ENCODE results near the gene STOM. TPM values are rescaled to one million over a fixed set of nuclear protein-coding genes. Genes with fewer than 3 reads are reported as not detected.

STOM gene
- total and polyA plus RNA-seq, 2 of the 8 experiments (the other 6 are each of a cell fraction or from before 2014, with no cell fraction given), result 25.2 to 60.4 TPM

DNA sequence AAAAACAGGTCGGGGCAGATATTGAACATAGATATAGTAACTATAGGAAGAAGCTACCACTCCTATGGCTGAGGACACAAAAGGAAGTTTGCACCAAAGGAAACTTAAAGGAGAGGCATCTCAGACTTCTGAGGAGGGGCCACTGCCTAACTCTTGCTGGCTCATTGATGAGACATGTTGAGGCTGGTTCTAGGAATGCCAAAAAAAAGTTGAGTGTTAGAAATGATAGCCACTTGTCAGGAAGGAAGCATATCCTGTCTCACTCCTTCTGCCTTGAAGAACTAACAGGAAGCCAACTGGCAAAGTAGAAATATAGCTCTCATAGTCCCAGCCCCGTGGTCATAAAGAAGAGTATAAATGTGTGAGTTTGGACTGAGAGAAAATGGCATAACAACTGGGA lies 23.3 kb upstream of the STOM start:
- no peak overlapping the region for H3K56ac ChIP-seq (replicated peaks; ENCODE audit: insufficient read length, low read depth, low read length)
- H3K79me1 ChIP-seq (ENCODE audit: low read depth, low read length), result no peaks in the 10 kb centered on the region
- H4K5ac ChIP-seq (ENCODE audit: insufficient read length, low read depth, low read length), result no peak overlapping the region
- H3K4ac ChIP-seq (replicated peaks; ENCODE audit: insufficient read length, low read depth, low read length), result no peak overlapping the region
- no peak overlapping the region for H3K18ac ChIP-seq (ENCODE audit: extremely low read depth, low read length)
- 97% methylated on average over 2 of the region's 2 CpGs; no CpG with 5 or more reads in 1 of the 2 experiments for WGBS, 2 experiments (ENCODE audit: extremely low coverage in 1 of 2, insufficient coverage in 1 of 2, insufficient read length in 1 of 2, insufficient replicate concordance in 2 of 2, low coverage in 1 of 2, low lambda C conversion rate in 2 of 2, missing lambda C conversion rate in 1 of 2)
- DNase-seq (ENCODE audit: low read depth in 1 of 2, low spot score in 2 of 2), result no peak
- no peak overlapping the region for H4K8ac ChIP-seq (ENCODE audit: extremely low read depth, insufficient read depth, low read length)
- ChIA-PET CTCF (ENCODE audit: partially characterized antibody) (interaction anchor here (1.0 to 2.2 kb wide), 10 partner anchors 8 to 180 kb away, joined by 3 to 12 read pairs (median 4); no protein-coding TSS in a partner anchor), POLR2A (ENCODE audit: partially characterized antibody) (no interaction called here)
- no peak overlapping the region for H2BK120ac ChIP-seq (replicated peaks; ENCODE audit: low read depth, low read length)
- no peak overlapping the region for H4K91ac ChIP-seq (replicated peaks; ENCODE audit: insufficient read length, low read length)
- no peak overlapping the region for H3K9ac ChIP-seq (replicated peaks in 1 of 4; ENCODE audit: extremely low read depth in 1 of 4, low read depth in 3 of 4, low read length in 3 of 4)
- H2BK12ac ChIP-seq (ENCODE audit: low read depth, low read length), result no peak overlapping the region
- H3K36me3 ChIP-seq (ENCODE audit: control insufficient read depth in 2 of 4, insufficient read depth in 4 of 4, low read length in 3 of 4), result no peaks in the 10 kb centered on the region
- no peaks in the 10 kb centered on the region for H3K9me3 ChIP-seq (ENCODE audit: insufficient read depth in 2 of 2, low read depth in 1 of 2, low read length in 1 of 2)
- H2BK15ac ChIP-seq (ENCODE audit: low read length), result no peak overlapping the region
- no peak overlapping the region for H3K4me2 ChIP-seq (ENCODE audit: insufficient read depth in 1 of 2, low read depth in 2 of 2, low read length in 2 of 2)
- no peak overlapping the region for H2BK20ac ChIP-seq (ENCODE audit: low read length)
- peaks cover 0 to 4% (median 0%) of the 10 kb centered on the region in 4 experiments; a peak in 2 of 7 replicates for H3K4me1 ChIP-seq (replicated peaks in 1 of 4; ENCODE audit: control insufficient read depth in 3 of 4, insufficient read depth in 4 of 4, low read length in 3 of 4)
- no peak overlapping the region for H2AFZ ChIP-seq (ENCODE audit: low read length)
- no peak for FAIRE-seq
- no peak overlapping the region for H2BK5ac ChIP-seq (ENCODE audit: low read depth, low read length)
- no peak overlapping the region for H2AK5ac ChIP-seq (ENCODE audit: low read depth, low read length)
- no peaks in the 10 kb centered on the region for H3K79me2 ChIP-seq (ENCODE audit: control insufficient read depth in 1 of 2, insufficient read depth in 2 of 2, low read length in 2 of 2)
- no peak overlapping the region for H3K4me3 ChIP-seq (ENCODE audit: extremely low read depth in 1 of 4, insufficient read depth in 2 of 4, low read depth in 3 of 4, low read length in 4 of 4)
- H3K27me3 ChIP-seq (replicated peaks in 1 of 4; ENCODE audit: control insufficient read depth in 3 of 4, extremely low read depth in 1 of 4, insufficient read depth in 3 of 4, low read length in 3 of 4), result no peaks in the 10 kb centered on the region
- H3K23ac ChIP-seq (ENCODE audit: insufficient read length), result no peak overlapping the region
- no peaks in the 10 kb centered on the region for H3K23me2 ChIP-seq (ENCODE audit: low read depth, low read length)
- no peaks in the 10 kb centered on the region for H4K20me1 ChIP-seq (replicated peaks in 1 of 2; ENCODE audit: control insufficient read depth in 1 of 2, insufficient read depth in 2 of 2, low read length in 2 of 2)
- no peak overlapping the region for H3K14ac ChIP-seq (ENCODE audit: insufficient read length)
- H3K27ac ChIP-seq (ENCODE audit: low read depth, low read length), result no peak overlapping the region
- TF ChIP-seq EP300 (IDR thresholded peaks at IDR 0.05; ENCODE audit: borderline replicate concordance in 1 of 2, low read depth in 2 of 2, low read length in 2 of 2) (no peak), BRCA1 (IDR thresholded peaks at IDR 0.05; ENCODE audit: low read depth, low read length) (no peak), JUND (IDR thresholded peaks at IDR 0.05; ENCODE audit: low read length) (no peak), TAF7 (optimal IDR thresholded peaks at IDR 0.05; ENCODE audit: borderline replicate concordance, low read depth, low read length) (no peak), RNF2 (IDR thresholded peaks at IDR 0.05; ENCODE audit: borderline replicate concordance, low read depth, low read length, missing control alignments, poor library complexity, severe bottlenecking) (no peak), SUZ12 (IDR thresholded peaks at IDR 0.05; ENCODE audit: low read length) (no peak), NANOG (IDR thresholded peaks at IDR 0.05; ENCODE audit: insufficient read depth, low read depth, low read length, poor library complexity, severe bottlenecking) (no peak), RXRA (IDR thresholded peaks at IDR 0.05; ENCODE audit: insufficient read depth, low read depth, low read length) (no peak), SP1 (IDR thresholded peaks at IDR 0.05; ENCODE audit: low read depth, low read length) (no peak), ASH2L (IDR thresholded peaks at IDR 0.05; ENCODE audit: low read length) (no peak), SRF (IDR thresholded peaks at IDR 0.05; ENCODE audit: low read depth, low read length) (no peak)
- TF ChIP-seq, protein P1, sequence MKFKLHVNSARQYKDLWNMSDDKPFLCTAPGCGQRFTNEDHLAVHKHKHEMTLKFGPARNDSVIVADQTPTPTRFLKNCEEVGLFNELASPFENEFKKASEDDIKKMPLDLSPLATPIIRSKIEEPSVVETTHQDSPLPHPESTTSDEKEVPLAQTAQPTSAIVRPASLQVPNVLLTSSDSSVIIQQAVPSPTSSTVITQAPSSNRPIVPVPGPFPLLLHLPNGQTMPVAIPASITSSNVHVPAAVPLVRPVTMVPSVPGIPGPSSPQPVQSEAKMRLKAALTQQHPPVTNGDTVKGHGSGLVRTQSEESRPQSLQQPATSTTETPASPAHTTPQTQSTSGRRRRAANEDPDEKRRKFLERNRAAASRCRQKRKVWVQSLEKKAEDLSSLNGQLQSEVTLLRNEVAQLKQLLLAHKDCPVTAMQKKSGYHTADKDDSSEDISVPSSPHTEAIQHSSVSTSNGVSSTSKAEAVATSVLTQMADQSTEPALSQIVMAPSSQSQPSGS (IDR thresholded peaks at IDR 0.05; ENCODE audit: low read length), result no peak
